ENCODE measurements around the gene TRIM68.

GRCh38 chr11:4607781-4608666, at the start of gene TRIM68:
- TF ChIP-seq POLR2A (IDR thresholded peaks at IDR 0.05) (peak; percentile 36 to 64), CTCF (IDR thresholded peaks at IDR 0.05) (peak in 2 of 6 experiments; percentile 7)

Data from Peyer's patch (tissue), 4 donors.